HepG2 (cell line): Measurements from ENCODE around the gene TBL2. TPM values are rescaled to one million over a fixed set of nuclear protein-coding genes. Genes with fewer than 3 reads are reported as not detected.

ENCODE experiments used
- ATF7-NPFF ChIP-seq: sonication (generic); formaldehyde crosslinking; IDR thresholded peaks from 2 replicates; pipeline ENCODE4 v1.8.1; 2023; ENCODE audit warnings: mild to moderate bottlenecking, low read depth, missing genetic modification reagents, moderate library complexity
- CENPX ChIP-seq: sonication (generic); formaldehyde crosslinking; IDR thresholded peaks from 2 replicates; pipeline ENCODE4 v1.9.0; 2021; ENCODE audit warnings: mild to moderate bottlenecking, missing genetic modification reagents, moderate library complexity
- ELK4 ChIP-seq: sonication (generic); formaldehyde crosslinking; IDR thresholded peaks from 2 replicates; pipeline ENCODE4 v1.9.0; 2021; ENCODE audit warnings: missing genetic modification reagents, borderline replicate concordance
- MBD4 ChIP-seq: IDR thresholded peaks from 2 replicates; pipeline ENCODE4 v1.6.1; 2012; ENCODE audit warnings: low read length, inconsistent platforms, borderline replicate concordance
- RFXAP ChIP-seq: sonication (generic); formaldehyde crosslinking; IDR thresholded peaks from 2 replicates; pipeline ENCODE4 v1.4.0; 2020; ENCODE audit warnings: missing genetic modification reagents, borderline replicate concordance
- SP5 ChIP-seq: IDR thresholded peaks from 2 replicates; pipeline ENCODE4 v1.6.1; 2016; ENCODE audit warnings: low read depth, borderline replicate concordance
- ZBTB46 ChIP-seq: sonication (generic); formaldehyde crosslinking; IDR thresholded peaks from 2 replicates; pipeline ENCODE4 v1.4.0; 2020; ENCODE audit warnings: mild to moderate bottlenecking, missing genetic modification reagents, borderline replicate concordance
- ZFYVE20 ChIP-seq: sonication (generic); formaldehyde crosslinking; IDR thresholded peaks from 2 replicates; pipeline ENCODE4 v1.8.0; 2023; ENCODE audit warnings: low read depth, mild to moderate bottlenecking, moderate library complexity, missing genetic modification reagents, borderline replicate concordance
- ZNF382 ChIP-seq: sonication (generic); formaldehyde crosslinking; IDR thresholded peaks from 2 replicates; pipeline ENCODE4 v1.5.0; 2020; ENCODE audit warnings: missing genetic modification reagents, mild to moderate bottlenecking, borderline replicate concordance
- ZNF7 ChIP-seq: IDR thresholded peaks from 2 replicates; pipeline ENCODE4 v1.6.1; 2016; ENCODE audit warnings: missing biosample characterization, missing genetic modification reagents
- ZNF724P ChIP-seq: sonication (generic); formaldehyde crosslinking; IDR thresholded peaks from 2 replicates; pipeline ENCODE4 v1.8.0; 2022; ENCODE audit warnings: missing genetic modification reagents, borderline replicate concordance
- ZNF766 ChIP-seq: sonication (generic); formaldehyde crosslinking; IDR thresholded peaks from 2 replicates; pipeline ENCODE4 v1.5.0; 2020; ENCODE audit warnings: missing genetic modification reagents, borderline replicate concordance
- polyA plus RNA-seq, 8 experiments: library from polyadenylated mRNA; depleted of rRNA in 3 of 8; stranded (reverse) in 7 of 8; unstranded in 1 of 8; fragments of >200 nt; fragmentation: Illumina TruSeq in 4 of 8; extraction: Trizol in 4 of 8; gene quantifications; 2 replicates each; pipeline versions ENCODE4 v1.2.1 to v1.2.3, GENCODE V29; 2011 to 2016; ENCODE audit warnings: low read depth in 4 of 8, missing spikeins in 1 of 8, mixed read lengths in 1 of 8; ENCODE audit not compliant: insufficient read depth in 1 of 8
- total RNA-seq, 5 experiments: library from RNA; depleted of rRNA; stranded (reverse); fragments of >200 nt; fragmentation: Illumina TruSeq; extraction: Trizol; gene quantifications; 2 replicates each; pipeline ENCODE4 v1.2.3, GENCODE V29; 2016; ENCODE audit warnings: low read depth in 1 of 5
- TF ChIP-seq, protein P1 (sequence below): sonication (generic); formaldehyde crosslinking; IDR thresholded peaks from 2 replicates; pipeline ENCODE4 v1.5.1; 2020; ENCODE audit warnings: mild to moderate bottlenecking, missing genetic modification reagents, borderline replicate concordance
- TF ChIP-seq, protein P2 (sequence below): sonication (generic); formaldehyde crosslinking; IDR thresholded peaks from 2 replicates; pipeline ENCODE4 v1.5.0; 2020; ENCODE audit warnings: missing genetic modification reagents
- TF ChIP-seq, protein P3 (sequence below): sonication (generic); formaldehyde crosslinking; IDR thresholded peaks from 2 replicates; pipeline ENCODE4 v1.4.0; 2020; ENCODE audit warnings: mild to moderate bottlenecking, missing genetic modification reagents

TBL2 gene
- total and polyA plus RNA-seq, 2 of the 13 experiments (the other 11 are each of a cell fraction or from before 2014, with no cell fraction given) = 43.4 to 47.2 TPM

DNA sequence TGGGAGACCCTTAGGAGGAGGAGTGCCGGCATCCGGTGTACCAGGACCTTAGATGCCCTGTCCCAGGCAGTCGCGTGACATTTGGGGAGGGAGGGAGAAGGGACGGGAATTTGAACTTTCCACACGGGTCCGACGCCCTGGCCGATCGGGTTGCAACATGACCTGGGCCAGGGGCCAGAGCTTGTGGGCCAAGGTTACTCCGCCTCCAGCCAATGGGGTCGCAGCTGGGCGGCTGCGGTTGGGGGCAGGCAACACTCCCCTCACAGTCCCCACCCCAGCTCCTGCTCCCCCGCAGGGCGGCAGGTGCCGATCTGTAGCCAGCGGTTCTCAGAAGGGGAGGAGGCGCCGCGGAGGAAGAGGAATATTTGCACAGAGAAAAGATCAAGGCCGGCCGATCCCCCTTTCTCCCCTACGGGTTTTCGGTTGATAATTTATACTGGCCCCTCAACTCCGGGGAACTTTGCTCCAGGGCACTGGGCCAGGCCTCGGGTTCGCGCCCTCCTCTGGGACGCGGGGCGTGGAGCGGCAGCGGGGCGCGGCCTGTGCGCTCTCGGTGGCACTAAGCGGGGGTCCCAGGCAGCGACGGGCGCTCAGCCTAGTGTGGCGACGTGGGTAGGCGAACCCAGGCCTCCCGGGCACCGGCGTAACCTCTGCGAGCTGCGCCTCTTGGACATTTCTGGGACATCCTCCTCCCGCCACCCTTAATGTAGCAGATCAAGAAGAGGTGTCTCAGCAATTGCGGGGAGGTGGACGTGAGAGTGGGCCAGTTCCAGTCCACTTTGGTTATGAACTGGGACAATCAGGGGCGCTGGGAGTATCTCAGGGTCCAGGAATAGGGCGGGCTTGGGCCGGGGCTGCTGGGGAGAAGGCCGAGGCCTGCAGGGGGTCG is 44.8 kb upstream of the TBL2 start (continued):
- TF ChIP-seq, protein P1, sequence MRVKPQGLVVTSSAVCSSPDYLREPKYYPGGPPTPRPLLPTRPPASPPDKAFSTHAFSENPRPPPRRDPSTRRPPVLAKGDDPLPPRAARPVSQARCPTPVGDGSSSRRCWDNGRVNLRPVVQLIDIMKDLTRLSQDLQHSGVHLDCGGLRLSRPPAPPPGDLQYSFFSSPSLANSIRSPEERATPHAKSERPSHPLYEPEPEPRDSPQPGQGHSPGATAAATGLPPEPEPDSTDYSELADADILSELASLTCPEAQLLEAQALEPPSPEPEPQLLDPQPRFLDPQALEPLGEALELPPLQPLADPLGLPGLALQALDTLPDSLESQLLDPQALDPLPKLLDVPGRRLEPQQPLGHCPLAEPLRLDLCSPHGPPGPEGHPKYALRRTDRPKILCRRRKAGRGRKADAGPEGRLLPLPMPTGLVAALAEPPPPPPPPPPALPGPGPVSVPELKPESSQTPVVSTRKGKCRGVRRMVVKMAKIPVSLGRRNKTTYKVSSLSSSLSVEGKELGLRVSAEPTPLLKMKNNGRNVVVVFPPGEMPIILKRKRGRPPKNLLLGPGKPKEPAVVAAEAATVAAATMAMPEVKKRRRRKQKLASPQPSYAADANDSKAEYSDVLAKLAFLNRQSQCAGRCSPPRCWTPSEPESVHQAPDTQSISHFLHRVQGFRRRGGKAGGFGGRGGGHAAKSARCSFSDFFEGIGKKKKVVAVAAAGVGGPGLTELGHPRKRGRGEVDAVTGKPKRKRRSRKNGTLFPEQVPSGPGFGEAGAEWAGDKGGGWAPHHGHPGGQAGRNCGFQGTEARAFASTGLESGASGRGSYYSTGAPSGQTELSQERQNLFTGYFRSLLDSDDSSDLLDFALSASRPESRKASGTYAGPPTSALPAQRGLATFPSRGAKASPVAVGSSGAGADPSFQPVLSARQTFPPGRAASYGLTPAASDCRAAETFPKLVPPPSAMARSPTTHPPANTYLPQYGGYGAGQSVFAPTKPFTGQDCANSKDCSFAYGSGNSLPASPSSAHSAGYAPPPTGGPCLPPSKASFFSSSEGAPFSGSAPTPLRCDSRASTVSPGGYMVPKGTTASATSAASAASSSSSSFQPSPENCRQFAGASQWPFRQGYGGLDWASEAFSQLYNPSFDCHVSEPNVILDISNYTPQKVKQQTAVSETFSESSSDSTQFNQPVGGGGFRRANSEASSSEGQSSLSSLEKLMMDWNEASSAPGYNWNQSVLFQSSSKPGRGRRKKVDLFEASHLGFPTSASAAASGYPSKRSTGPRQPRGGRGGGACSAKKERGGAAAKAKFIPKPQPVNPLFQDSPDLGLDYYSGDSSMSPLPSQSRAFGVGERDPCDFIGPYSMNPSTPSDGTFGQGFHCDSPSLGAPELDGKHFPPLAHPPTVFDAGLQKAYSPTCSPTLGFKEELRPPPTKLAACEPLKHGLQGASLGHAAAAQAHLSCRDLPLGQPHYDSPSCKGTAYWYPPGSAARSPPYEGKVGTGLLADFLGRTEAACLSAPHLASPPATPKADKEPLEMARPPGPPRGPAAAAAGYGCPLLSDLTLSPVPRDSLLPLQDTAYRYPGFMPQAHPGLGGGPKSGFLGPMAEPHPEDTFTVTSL (CRISPR knock-in tag) = peak; percentile 10
- TF ChIP-seq ZNF724P (no peak; the same call in 1 of the 2 replicates), SP5 (CRISPR knock-in tag) (peak; percentile 92), ZNF7 (CRISPR knock-in tag) (no peak), ATF7-NPFF (CRISPR knock-in tag) (peak; percentile 74; the same call in 1 of the 2 replicates), ZNF382 (CRISPR knock-in tag) (no peak), CENPX (CRISPR knock-in tag) (no peak), RFXAP (CRISPR knock-in tag) (peak; percentile 92), ZBTB46 (no peak), ZFYVE20 (CRISPR knock-in tag) (no peak), MBD4 (no peak), ZNF766 (CRISPR knock-in tag) (0 out of 2 replicates have a peak, but pooled peaks have one; percentile 10), ELK4 (CRISPR knock-in tag) (no peak)
- TF ChIP-seq, protein P2, sequence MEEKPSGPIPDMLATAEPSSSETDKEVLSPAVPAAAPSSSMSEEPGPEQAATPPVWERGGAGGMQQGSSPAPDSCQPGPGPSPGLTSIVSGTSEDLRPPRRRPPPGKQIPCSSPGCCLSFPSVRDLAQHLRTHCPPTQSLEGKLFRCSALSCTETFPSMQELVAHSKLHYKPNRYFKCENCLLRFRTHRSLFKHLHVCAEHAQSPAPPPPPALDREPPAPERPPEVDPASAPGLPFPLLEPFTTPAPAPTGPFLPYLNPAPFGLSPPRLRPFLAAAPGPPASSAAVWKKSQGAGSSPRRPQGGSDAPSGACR (CRISPR knock-in tag) = peak; percentile 93
- TF ChIP-seq, protein P3, sequence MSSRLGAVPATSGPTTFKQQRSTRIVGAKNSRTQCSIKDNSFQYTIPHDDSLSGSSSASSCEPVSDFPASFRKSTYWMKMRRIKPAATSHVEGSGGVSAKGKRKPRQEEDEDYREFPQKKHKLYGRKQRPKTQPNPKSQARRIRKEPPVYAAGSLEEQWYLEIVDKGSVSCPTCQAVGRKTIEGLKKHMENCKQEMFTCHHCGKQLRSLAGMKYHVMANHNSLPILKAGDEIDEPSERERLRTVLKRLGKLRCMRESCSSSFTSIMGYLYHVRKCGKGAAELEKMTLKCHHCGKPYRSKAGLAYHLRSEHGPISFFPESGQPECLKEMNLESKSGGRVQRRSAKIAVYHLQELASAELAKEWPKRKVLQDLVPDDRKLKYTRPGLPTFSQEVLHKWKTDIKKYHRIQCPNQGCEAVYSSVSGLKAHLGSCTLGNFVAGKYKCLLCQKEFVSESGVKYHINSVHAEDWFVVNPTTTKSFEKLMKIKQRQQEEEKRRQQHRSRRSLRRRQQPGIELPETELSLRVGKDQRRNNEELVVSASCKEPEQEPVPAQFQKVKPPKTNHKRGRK (CRISPR knock-in tag) = no peak
